ENCODE data around the gene KCNH8.
"Not testable (repeated sequence)": the region's sequence is repeated elsewhere in the genome, so short reads cannot be mapped to it uniquely, and the experiment has no call there.

Gene KCNH8

DNA sequence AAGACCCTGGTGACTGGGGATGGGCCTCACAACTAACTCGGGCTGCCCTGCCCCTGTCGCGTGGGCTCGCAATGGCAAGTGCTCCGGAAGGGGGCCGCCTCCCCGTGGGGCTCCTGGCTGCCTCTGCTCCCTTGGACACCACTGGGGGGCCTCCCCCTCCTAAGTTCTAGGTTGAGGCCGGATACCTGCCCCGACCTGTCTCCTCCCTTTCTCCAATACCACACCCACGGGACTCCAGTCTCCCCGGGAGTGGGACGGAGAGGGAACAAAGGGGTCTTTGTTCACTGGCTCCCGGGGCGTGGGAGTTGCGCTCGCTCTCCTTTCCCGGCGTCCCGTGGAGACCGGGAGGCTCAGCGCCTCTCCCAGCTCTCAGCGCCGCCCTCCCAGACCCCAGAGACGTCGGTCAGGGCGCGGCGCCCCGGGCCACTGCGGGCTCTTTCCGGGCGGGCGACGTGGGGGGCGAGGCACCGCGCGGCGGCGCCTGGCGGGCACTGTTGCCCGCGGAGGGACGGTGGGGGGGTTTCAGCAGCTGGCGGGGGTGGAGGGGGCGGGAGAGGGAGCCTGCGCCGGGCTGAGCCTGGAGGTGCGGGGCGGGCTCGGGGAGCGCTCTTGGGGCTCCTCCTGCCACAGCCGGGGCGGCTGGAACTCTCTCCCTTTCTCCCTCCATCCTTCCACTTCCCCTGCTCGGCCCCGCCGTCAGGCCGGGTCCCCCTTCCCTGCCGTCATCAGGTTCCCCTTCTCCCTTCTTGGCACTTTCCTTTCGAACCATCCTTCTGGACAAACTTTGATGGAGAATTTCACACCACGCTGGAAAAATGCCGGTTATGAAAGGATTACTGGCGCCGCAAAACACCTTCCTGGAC is at the start of gene KCNH8:
Gene KCNH8, plus strand, starts transcription at position 606 of the 863 bp plus-strand sequence. Its CDS starts 210 bp downstream, at position 816.
- no peak for DNase-seq (ENCODE audit: low read depth)

DNA sequence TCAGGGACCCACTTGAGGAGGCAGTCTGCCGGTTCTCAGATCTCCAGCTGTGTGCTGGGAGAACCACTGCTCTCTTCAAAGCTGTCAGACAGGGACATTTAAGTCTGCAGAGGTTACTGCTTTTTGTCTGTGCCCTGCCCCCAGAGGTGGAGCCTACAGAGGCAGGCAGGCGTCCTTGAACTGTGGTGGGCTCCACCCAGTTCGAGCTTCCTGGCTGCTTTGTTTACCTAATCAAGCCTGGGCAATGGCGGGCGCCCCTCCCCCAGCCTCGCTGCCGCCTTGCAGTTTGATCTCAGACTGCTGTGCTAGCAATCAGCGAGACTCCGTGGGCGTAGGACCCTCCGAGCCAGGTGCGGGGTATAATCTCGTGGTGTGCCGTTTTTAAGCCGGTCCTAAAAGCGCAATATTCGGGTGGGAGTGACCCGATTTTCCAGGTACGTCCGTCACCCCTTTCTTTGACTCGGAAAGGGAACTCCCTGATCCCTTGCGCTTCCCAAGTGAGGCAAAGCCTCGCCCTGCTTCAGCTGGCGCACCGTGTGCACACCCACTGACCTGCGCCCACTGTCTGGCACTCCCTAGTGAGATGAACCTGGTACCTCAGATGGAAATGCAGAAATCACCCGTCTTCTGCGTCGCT is 45.5 kb upstream of the KCNH8 start:
- not testable (repeated sequence) for DNase-seq (ENCODE audit: low read depth)

GRCh38 chr3:19103510-19103909 is 44.8 kb upstream of the KCNH8 start:
- no peak for DNase-seq (ENCODE audit: low read depth)

DNA sequence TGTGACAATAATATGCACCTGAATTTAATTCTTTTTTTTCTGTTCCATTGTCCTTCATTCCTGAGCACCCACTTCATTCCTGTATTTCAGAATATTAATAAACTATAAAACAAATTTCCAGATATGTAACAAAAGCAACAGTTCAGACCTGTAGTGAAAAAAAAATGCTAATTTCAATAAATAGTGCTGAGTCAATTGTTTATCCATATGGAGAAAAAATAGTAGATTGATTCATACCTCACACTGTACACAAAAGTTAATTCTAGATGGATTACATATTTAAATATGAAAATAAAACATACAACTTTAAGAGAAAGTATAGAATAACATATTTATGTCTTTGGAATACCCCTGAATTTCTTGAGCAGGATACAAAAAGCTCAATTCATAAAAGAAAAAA is 43.9 kb upstream of the KCNH8 start:
- no peak for DNase-seq (ENCODE audit: low read depth)

GRCh38 chr3:19105826-19106225 is 42.5 kb upstream of the KCNH8 start:
- no peak for DNase-seq (ENCODE audit: low read depth)

GRCh38 chr3:19106307-19106706 is 42.0 kb upstream of the KCNH8 start:
- DNase-seq (ENCODE audit: low read depth) = no peak

DNA sequence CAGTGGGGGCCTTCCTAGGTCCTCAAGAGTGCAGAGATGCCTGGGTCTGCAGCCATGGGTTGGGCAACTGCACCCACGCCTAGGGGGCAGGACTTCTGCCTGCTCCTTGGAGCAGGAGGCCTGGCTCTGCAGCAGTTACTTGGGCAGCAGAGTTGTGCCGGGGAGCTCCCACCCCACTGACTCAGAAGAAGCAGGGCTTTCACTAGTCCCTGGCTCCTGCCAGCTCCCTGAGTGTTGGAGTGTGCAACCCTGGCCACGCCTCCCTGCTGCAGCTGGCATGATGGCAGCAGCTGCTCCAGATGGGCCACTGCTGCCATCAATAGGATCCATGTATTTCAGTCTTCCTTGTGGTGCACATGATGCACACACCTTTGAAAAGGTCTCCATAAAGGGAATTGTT is 40.6 kb upstream of the KCNH8 start:
- no peak for DNase-seq (ENCODE audit: low read depth)

GRCh38 chr3:19110335-19110895 is 37.9 kb upstream of the KCNH8 start:
- no peak for DNase-seq (ENCODE audit: low read depth)

DNA sequence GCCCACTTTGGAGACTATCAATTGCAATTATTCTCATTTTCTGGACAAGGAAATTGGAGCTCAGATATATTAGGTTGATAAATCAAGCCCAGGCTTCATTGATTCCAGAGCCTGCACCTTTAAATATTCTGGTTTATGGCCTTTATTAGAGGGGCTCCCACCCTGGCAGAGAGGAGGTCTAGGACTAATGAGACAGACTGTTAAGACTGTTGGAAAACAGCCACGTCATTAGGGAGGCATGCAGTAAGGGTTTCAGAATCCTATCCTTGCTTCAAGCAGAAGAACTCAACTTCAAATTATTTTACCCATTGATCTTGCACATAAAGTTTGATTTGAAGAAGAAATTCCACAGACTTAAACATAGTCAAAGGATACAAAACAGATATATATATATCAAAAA is 33.8 kb upstream of the KCNH8 start:
- DNase-seq (ENCODE audit: low read depth) = no peak

GRCh38 chr3:19116239-19116638 is 32.1 kb upstream of the KCNH8 start:
- DNase-seq (ENCODE audit: low read depth) = no peak

- DNase-seq (ENCODE audit: low read depth) = no peak
Measured at GRCh38 chr3:19124752-19125151, 23.6 kb upstream of the KCNH8 start.

GRCh38 chr3:19139863-19140262 is 8.4 kb upstream of the KCNH8 start:
- no peak for DNase-seq (ENCODE audit: low read depth)

DNA sequence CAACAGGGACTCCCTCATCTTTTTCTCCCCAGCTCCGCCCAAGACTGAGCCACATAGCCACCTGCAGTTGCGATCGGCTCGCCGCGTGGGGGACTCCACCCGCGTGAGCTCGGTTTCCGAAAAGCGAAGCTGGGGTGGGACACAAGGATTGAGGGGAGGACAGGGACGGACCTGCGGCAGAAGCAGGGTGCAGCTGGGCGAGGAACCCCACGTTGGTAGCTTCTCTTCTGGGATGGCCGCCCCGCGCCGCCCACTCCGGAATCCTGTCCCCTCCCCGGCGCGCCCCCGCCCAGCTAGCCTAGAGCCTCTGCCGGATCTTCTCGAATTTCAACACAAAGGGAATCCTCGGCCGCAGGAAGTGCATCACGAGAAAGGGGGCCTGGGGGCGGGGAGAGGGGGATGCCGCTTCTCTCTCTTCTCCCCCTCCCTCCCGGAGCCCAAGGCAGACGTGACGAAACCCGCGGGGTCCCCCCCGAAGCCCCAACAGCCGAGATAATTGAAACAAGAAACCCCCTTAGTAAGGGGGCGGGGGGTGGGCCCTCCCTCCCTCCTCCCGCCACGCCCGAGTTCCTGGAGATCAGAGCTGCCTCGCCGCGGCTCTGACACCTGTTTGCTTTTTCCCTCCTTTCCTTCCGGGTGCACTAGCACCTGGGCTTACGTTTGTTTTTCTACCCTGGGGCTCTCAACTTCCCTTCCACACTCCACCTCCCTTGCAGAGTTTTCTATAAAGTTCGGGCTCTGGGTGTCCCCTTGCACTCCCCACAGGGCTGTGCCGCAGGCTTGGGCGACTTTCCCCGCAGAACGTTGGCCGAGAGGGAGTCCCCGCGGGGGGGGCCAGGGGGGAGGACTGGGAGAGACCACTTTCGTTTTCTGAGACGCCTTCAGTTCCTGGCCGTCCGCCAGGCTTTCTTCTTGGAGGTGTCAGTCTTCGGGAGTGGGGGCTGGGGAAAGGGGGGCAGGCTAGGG is 1.3 kb upstream of the KCNH8 start:
- DNase-seq (ENCODE audit: low read depth) = no peak

- DNase-seq (ENCODE audit: low read depth) = no peak
Measured at GRCh38 chr3:19148768-19149091, 420 bp downstream of the KCNH8 start.

- DNase-seq (ENCODE audit: low read depth) = no peak
Measured at GRCh38 chr3:19149368-19149767, 1.1 kb downstream of the KCNH8 start.

- no peak for DNase-seq (ENCODE audit: low read depth)
Measured at GRCh38 chr3:19151171-19151570, 2.9 kb downstream of the KCNH8 start.

DNA sequence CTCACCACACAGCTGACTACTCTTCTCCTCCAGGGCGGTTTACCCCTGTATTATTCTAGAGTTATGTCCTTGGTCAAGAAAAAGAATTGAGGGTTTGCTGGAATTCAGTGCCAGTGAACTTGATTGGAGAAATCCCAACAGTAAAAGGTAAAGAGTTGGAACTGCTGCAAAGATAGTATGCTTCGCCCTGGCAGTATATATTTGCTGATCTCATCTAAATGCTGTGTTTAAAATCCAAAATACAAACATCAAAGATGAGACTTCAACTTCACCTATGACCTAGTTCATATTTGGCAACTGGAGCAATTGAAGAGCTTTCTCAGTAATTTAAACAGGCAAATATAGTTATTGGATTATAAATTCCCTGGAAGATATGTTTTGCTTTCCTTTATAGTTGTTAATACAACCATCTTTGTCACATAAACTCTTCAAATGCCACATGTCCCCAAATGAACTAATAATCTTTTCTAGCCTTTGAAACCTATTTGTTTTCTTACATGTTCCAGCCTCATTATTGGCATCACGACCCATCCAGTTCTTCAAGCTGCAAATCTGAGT is 6.5 kb downstream of the KCNH8 start:
- no peak for DNase-seq (ENCODE audit: low read depth)

GRCh38 chr3:19155375-19155774 is 7.1 kb downstream of the KCNH8 start:
- DNase-seq (ENCODE audit: low read depth) = no peak

DNA sequence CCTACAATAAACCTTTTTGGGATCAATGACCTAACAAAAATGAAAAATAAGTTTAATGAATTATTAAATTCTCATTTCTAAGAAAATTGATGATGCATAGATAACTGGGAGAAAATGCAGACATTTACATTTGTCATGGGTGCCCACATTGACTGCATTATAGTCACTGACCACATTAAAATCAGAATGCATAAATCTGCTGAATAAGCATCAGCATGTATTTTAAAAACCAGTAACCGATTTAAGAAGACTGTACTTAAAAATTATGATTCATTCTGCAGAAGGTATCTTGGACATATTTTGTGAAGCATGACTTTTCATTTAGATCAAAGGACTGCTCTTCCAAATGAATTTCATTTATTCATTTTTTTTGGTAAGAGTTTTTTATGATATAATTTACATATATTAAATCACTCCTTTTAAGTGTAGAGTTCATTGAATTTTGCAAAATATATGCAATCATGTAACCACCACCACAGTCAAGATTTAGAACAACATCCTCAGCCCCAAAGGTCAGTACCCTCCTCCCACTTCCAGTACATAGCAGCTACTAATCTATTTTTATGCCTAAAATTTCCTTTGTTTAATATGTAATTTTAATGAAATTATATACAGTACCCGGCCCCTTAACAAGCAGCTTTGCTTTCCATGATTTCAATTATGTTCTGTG is 11.8 kb downstream of the KCNH8 start:
- no peak for DNase-seq (ENCODE audit: low read depth)

GRCh38 chr3:19165654-19166053 is 17.3 kb downstream of the KCNH8 start:
- DNase-seq (ENCODE audit: low read depth) = no peak

DNA sequence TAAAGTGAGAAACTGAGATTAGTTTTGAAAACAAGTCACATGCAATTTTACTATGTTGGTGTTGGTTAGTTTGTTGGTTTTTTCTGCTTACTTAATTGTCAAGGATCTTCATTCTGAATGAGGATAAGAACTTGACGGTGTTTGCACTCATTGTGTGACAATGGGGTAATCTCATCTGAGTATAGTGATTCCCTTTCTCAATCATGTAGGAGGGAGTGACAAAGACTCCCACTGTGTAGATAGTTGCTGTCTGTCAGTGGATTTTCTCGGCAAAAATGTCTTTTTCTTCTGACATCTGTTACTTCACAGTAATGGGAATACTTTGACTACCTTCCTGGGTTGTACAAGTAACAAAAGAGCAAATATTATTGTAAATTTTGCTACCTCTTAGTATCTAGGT is 23.5 kb downstream of the KCNH8 start:
- no peak for DNase-seq (ENCODE audit: low read depth)

Measured in GM04503 (cell line).